H9 (cell line): ENCODE measurements around the gene WDR6. TPM values are rescaled to one million over a fixed set of nuclear protein-coding genes. Genes with fewer than 3 reads are reported as not detected.

Experiments
- DNase-seq: peaks from one replicate; pipeline ENCODE4 v3.0.0-alpha.2; 2017
- H2AFZ ChIP-seq: one replicate; pipeline ENCODE4 v1.6.1; 2013; ENCODE audit warnings: mild to moderate bottlenecking, low read length, control low read depth, moderate library complexity
- H2AK5ac ChIP-seq: 2 replicates; pipeline ENCODE4 v1.6.1; 2013; ENCODE audit warnings: low read length, control low read depth, mixed read lengths; ENCODE audit not compliant: insufficient read length
- H2BK120ac ChIP-seq: one replicate; pipeline ENCODE4 v1.6.1; 2013; ENCODE audit warnings: low read depth, mild to moderate bottlenecking, low read length, control low read depth, inconsistent platforms; ENCODE audit not compliant: poor library complexity, severe bottlenecking
- H2BK12ac ChIP-seq: 2 replicates; pipeline ENCODE4 v1.6.1; 2013; ENCODE audit warnings: low read length, control low read depth, mixed read lengths, low read depth; ENCODE audit not compliant: insufficient read length
- H2BK15ac ChIP-seq: 2 replicates; pipeline ENCODE4 v1.6.1; 2013; ENCODE audit warnings: low read depth, low read length, control low read depth
- H2BK20ac ChIP-seq: one replicate; pipeline ENCODE4 v1.6.1; 2013; ENCODE audit warnings: low read depth, mild to moderate bottlenecking, low read length, control low read depth, inconsistent platforms; ENCODE audit not compliant: poor library complexity, severe bottlenecking
- H2BK5ac ChIP-seq: 2 replicates; pipeline ENCODE4 v1.6.1; 2013; ENCODE audit warnings: low read length, control low read depth, mixed read lengths; ENCODE audit not compliant: insufficient read length
- H3K14ac ChIP-seq: 2 replicates; pipeline ENCODE4 v1.6.1; 2013; ENCODE audit warnings: low read length, control low read depth; ENCODE audit not compliant: insufficient read depth
- H3K18ac ChIP-seq: 2 replicates; pipeline ENCODE4 v1.6.1; 2013; ENCODE audit warnings: low read depth, mild to moderate bottlenecking, mixed read lengths, low read length, control low read depth; ENCODE audit not compliant: insufficient read length
- H3K23ac ChIP-seq: 2 replicates; pipeline ENCODE4 v1.6.1; 2013; ENCODE audit warnings: low read length, control low read depth, mixed read lengths, low read depth; ENCODE audit not compliant: insufficient read length
- H3K23me2 ChIP-seq: 2 replicates; pipeline ENCODE4 v1.6.1; 2013; ENCODE audit warnings: low read depth, mild to moderate bottlenecking, mixed read lengths, low read length, control low read depth; ENCODE audit not compliant: insufficient read length, poor library complexity, severe bottlenecking
- H3K27ac ChIP-seq: 2 replicates; pipeline ENCODE4 v1.5.1; 2013; ENCODE audit warnings: low read length, control low read depth, mixed read lengths, low read depth; ENCODE audit not compliant: insufficient read length
- H3K27me3 ChIP-seq: 2 replicates; pipeline ENCODE4 v1.6.1; 2013; ENCODE audit warnings: low read length, control low read depth, inconsistent platforms; ENCODE audit not compliant: insufficient read depth
- H3K4ac ChIP-seq: 2 replicates; pipeline ENCODE4 v1.6.1; 2013; ENCODE audit warnings: low read depth, mild to moderate bottlenecking, control low read depth, inconsistent platforms, low read length, moderate library complexity
- H3K4me1 ChIP-seq: 2 replicates; pipeline ENCODE4 v1.6.1; 2013; ENCODE audit warnings: low read length, control low read depth, inconsistent platforms; ENCODE audit not compliant: insufficient read depth
- H3K4me2 ChIP-seq: 2 replicates; pipeline ENCODE4 v1.6.1; 2013; ENCODE audit warnings: low read length, control low read depth, mixed read lengths; ENCODE audit not compliant: insufficient read length, insufficient read depth
- H3K56ac ChIP-seq: 2 replicates; pipeline ENCODE4 v1.6.1; 2013; ENCODE audit warnings: low read depth, mild to moderate bottlenecking, mixed read lengths, low read length, control low read depth; ENCODE audit not compliant: insufficient read length
- H3K79me1 ChIP-seq: 2 replicates; pipeline ENCODE4 v1.6.1; 2013; ENCODE audit warnings: low read depth, mild to moderate bottlenecking, moderate library complexity, low read length, control low read depth, inconsistent platforms; ENCODE audit not compliant: insufficient read depth, poor library complexity, severe bottlenecking
- H3K79me2 ChIP-seq: 2 replicates; pipeline ENCODE4 v1.6.1; 2013; ENCODE audit warnings: low read length, control low read depth, inconsistent platforms; ENCODE audit not compliant: insufficient read depth
- H3K9ac ChIP-seq: 2 replicates; pipeline ENCODE4 v1.6.1; 2013; ENCODE audit warnings: low read length, control low read depth, mixed read lengths; ENCODE audit not compliant: insufficient read length; ENCODE audit errors: extremely low read depth
- H3K9me3 ChIP-seq: one replicate; pipeline ENCODE4 v1.6.1; 2013; ENCODE audit warnings: low read depth, low read length, inconsistent platforms; ENCODE audit not compliant: control insufficient read depth
- H3T11ph ChIP-seq: one replicate; pipeline ENCODE4 v1.6.1; 2013; ENCODE audit warnings: mild to moderate bottlenecking, low read length, control low read depth, inconsistent platforms
- H4K20me1 ChIP-seq: one replicate; pipeline ENCODE4 v1.6.1; 2013; ENCODE audit not compliant: control insufficient read depth, insufficient read length, insufficient read depth
- H4K5ac ChIP-seq: 2 replicates; pipeline ENCODE4 v1.6.1; 2013; ENCODE audit warnings: low read depth, mild to moderate bottlenecking, mixed read lengths, low read length, control low read depth; ENCODE audit not compliant: insufficient read length
- H4K8ac ChIP-seq: replicated peaks from 2 replicates; pipeline ENCODE4 v1.6.1; 2013; ENCODE audit warnings: low read length, control low read depth, mixed read lengths, low read depth; ENCODE audit not compliant: insufficient read length
- H4K91ac ChIP-seq: 2 replicates; pipeline ENCODE4 v1.6.1; 2013; ENCODE audit warnings: low read depth, mild to moderate bottlenecking, moderate library complexity, mixed read lengths, low read length, control low read depth; ENCODE audit not compliant: insufficient read length
- H3K27ac Mint-ChIP-seq, 3 experiments: 2 replicates in 2 of 3; 3 replicates in 1 of 3; pipeline ENCODE4 v1.8.0; 2020 to 2021; ENCODE audit warnings: mixed read lengths in 3 of 3, mild to moderate bottlenecking in 1 of 3, moderate library complexity in 1 of 3
- H3K27me3 Mint-ChIP-seq: 2 replicates; pipeline ENCODE4 v1.8.0; 2021; ENCODE audit warnings: low read depth, mild to moderate bottlenecking, moderate library complexity, mixed read lengths
- H3K36me3 Mint-ChIP-seq, 3 experiments: 2 replicates in 2 of 3; 3 replicates in 1 of 3; pipeline ENCODE4 v1.8.0; 2020 to 2021; ENCODE audit warnings: low read depth in 3 of 3, mixed read lengths in 3 of 3; ENCODE audit not compliant: insufficient read depth in 1 of 3
- H3K4me1 Mint-ChIP-seq, 2 experiments: 2 replicates each; pipeline ENCODE4 v1.8.0; 2020; ENCODE audit warnings: mixed read lengths in 2 of 2
- H3K4me3 Mint-ChIP-seq, 2 experiments: 2 replicates in 1 of 2; 3 replicates in 1 of 2; pipeline ENCODE4 v1.8.0; 2020 to 2021; ENCODE audit warnings: mild to moderate bottlenecking in 2 of 2, mixed read lengths in 2 of 2, moderate library complexity in 1 of 2
- H3K9me3 Mint-ChIP-seq, 2 experiments: 2 replicates in 1 of 2; 3 replicates in 1 of 2; pipeline ENCODE4 v1.8.0; 2020; ENCODE audit warnings: mild to moderate bottlenecking in 2 of 2, mixed read lengths in 2 of 2, moderate library complexity in 1 of 2
- WGBS: extraction: QIAGEN DNeasy Blood & Tissue Kit; methylation state at CpG from one replicate; pipeline ENCODE4 v1.1.7; 2013; ENCODE audit warnings: missing lambda C conversion rate, low lambda C conversion rate, mixed read lengths; ENCODE audit not compliant: insufficient read length; ENCODE audit errors: extremely low coverage; 5-methylcytosine and 5-hydroxymethylcytosine counted together
- total RNA-seq: library from RNA; stranded (reverse); gene quantifications from 2 replicates; pipeline ENCODE4 v1.2.1, GENCODE V29; 2021
- TF ChIP-seq, protein P1 (sequence below): fragments of 200-600 bp; sonication (generic); conservative IDR thresholded peaks from 3 replicates; pipeline ENCODE4 v1.8.0; 2021; ENCODE audit warnings: antibody characterized with exemption, mild to moderate bottlenecking

WDR6 gene
- total RNA-seq, 1 experiment from 2014 or later, result 298 TPM

DNA sequence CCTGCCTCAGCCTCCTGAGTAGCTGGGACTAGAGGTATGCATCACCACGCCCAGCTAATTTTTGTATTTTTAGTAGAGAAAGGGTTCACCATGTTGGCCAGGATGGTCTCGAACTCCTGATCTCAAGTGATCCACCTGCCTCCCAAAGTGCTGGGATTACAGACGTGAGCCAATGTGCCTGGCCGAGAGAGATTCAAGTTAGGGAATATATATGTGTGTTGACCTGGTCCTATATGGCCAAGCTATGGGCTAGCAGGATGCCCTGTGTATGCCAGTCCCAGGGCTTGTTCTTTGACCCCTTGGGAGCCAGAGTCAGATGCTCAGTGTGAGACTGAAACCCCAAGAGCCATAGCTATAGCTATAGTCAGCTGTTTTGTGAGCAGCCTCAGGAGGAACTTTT lies 16.6 kb downstream of the WDR6 start:
- H3K4me2 ChIP-seq, result no peak overlapping the region
- no peak overlapping the region for H4K8ac ChIP-seq
- no peak overlapping the region for H3K18ac ChIP-seq
- no peak overlapping the region for H2AFZ ChIP-seq
- no peak overlapping the region for H3K9ac ChIP-seq
- no peak for DNase-seq
- H3K23me2 ChIP-seq, result peaks cover 19% of the 10 kb centered on the region
- no peaks in the 10 kb centered on the region for H3K4me1 ChIP-seq
- peak overlapping the region in 1 of 3 experiments; percentile 44; a peak in 2 of 7 replicates for H3K27ac Mint-ChIP-seq
- no peak overlapping the region for H2BK120ac ChIP-seq
- H3K23ac ChIP-seq, result no peak overlapping the region
- no peaks in the 10 kb centered on the region for H3K27me3 ChIP-seq
- H3K9me3 Mint-ChIP-seq, result no peaks in the 10 kb centered on the region
- no peak overlapping the region for H2BK15ac ChIP-seq
- H3K14ac ChIP-seq, result no peak overlapping the region
- H3K4me1 Mint-ChIP-seq, result peaks cover 28 to 36% of the 10 kb centered on the region in 2 experiments
- H3K27ac ChIP-seq, result no peak overlapping the region
- H3K27me3 Mint-ChIP-seq, result no peaks in the 10 kb centered on the region; the same call in 1 of the 2 replicates
- no peaks in the 10 kb centered on the region for H3K79me2 ChIP-seq
- TF ChIP-seq, protein P1, sequence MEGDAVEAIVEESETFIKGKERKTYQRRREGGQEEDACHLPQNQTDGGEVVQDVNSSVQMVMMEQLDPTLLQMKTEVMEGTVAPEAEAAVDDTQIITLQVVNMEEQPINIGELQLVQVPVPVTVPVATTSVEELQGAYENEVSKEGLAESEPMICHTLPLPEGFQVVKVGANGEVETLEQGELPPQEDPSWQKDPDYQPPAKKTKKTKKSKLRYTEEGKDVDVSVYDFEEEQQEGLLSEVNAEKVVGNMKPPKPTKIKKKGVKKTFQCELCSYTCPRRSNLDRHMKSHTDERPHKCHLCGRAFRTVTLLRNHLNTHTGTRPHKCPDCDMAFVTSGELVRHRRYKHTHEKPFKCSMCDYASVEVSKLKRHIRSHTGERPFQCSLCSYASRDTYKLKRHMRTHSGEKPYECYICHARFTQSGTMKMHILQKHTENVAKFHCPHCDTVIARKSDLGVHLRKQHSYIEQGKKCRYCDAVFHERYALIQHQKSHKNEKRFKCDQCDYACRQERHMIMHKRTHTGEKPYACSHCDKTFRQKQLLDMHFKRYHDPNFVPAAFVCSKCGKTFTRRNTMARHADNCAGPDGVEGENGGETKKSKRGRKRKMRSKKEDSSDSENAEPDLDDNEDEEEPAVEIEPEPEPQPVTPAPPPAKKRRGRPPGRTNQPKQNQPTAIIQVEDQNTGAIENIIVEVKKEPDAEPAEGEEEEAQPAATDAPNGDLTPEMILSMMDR, result no peak
- no peak overlapping the region for H3T11ph ChIP-seq
- H2BK12ac ChIP-seq, result no peak overlapping the region
- H3K36me3 Mint-ChIP-seq, result peaks cover 52 to 62% (median 62%) of the 10 kb centered on the region in 3 experiments
- no peak overlapping the region for H2BK5ac ChIP-seq
- no peak overlapping the region for H3K4ac ChIP-seq
- no peak overlapping the region for H4K91ac ChIP-seq
- no peak overlapping the region for H2BK20ac ChIP-seq
- H3K4me3 Mint-ChIP-seq, result peak overlapping the region; percentile 91 to 95
- WGBS, result no CpG with 5 or more reads among the region's 4 CpGs
- H3K56ac ChIP-seq, result no peak overlapping the region
- H4K20me1 ChIP-seq, result peaks cover 7% of the 10 kb centered on the region
- H2AK5ac ChIP-seq, result no peak overlapping the region
- H3K79me1 ChIP-seq, result no peaks in the 10 kb centered on the region
- no peak overlapping the region for H4K5ac ChIP-seq
- no peaks in the 10 kb centered on the region for H3K9me3 ChIP-seq
